ENCODE results near the gene WASF3.

Gene WASF3

DNA sequence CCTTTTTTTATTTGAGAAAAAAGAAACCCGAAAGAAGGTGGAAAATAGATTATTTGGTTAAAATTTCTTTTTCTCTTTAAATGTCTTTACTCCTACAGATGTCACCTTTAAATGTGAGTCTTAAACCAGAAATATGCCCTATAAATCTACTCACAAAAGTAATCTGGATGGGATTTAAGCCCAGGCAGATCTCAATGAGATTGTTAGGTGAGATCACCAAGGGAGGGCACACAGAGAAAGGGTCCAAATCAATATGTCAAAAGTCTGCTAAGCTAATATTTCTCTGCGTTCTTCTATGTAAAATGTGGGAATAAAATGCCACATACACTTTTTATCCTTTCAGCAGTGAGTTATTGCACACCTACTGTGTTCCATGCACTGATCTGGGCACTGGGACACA lies 32.9 kb downstream of the WASF3 start:
- DNase-seq (ENCODE audit: low spot score): no peak

DNA sequence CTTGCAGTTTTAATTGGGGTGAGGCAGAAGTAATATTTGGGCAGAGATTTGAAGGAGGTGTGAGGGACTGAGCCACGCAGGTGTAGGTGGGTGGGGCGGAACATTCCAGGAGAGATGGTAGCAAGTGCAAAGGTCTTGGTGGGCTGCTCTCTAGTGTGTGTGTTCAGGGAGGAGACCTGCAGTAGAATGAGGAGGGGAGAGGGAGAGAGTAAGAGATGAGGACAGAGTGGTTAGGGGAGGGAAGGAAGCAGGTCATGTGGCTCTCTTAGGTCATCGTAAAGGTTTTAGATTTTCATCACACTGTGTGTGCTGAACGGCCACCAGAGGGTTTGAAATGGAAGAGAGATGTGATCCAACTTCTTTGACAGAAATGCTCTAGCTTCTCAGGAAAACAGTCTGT lies 33.5 kb downstream of the WASF3 start:
- DNase-seq (ENCODE audit: low spot score): no peak

GRCh38 chr13:26591672-26592071 lies 34.2 kb downstream of the WASF3 start:
- DNase-seq (ENCODE audit: low spot score): no peak

- no peak for DNase-seq (ENCODE audit: low spot score)
Measured at GRCh38 chr13:26593661-26594060, 36.2 kb downstream of the WASF3 start.

- DNase-seq (ENCODE audit: low spot score): no peak
Measured at GRCh38 chr13:26594363-26594762, 36.9 kb downstream of the WASF3 start.

DNA sequence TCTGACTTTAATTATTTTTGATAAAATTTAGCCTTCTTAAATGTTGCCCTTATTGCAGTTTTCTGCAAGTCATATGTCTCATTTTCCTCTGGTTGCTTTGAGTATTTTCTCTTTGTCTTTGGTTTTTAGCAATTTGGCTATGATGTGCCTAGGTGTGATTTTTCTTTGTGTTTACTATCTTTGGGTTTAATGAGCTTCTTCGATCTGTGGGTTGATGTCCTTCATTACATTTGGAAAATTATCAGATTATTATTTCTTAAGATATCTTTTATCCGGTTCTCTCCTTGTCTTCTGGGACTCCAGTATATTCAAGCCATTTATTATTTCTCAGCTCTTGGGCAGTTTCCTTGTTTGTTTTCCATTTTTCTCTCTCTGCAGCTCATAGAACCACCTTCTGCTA lies 39.0 kb downstream of the WASF3 start:
- DNase-seq (ENCODE audit: low spot score): no peak

DNA sequence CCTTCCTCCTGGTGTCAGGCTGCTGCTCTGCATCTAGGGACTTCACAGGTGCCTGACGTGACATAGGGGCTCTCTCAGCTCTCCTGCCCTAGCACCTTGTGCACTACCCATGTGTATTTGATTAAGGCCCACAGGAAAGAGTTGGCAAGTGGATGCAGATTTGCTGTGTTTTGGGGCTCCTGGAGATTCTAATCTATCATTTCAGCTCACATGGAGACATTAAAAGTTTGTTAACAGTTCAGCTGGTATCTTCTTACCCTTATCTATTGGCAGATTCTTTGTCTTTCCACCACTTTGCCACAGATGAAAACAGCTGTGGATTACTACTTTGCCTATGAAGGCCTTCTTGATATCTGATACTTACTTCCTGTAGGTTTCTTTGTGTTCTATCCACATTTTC lies 41.9 kb downstream of the WASF3 start:
- no peak for DNase-seq (ENCODE audit: low spot score)

DNA sequence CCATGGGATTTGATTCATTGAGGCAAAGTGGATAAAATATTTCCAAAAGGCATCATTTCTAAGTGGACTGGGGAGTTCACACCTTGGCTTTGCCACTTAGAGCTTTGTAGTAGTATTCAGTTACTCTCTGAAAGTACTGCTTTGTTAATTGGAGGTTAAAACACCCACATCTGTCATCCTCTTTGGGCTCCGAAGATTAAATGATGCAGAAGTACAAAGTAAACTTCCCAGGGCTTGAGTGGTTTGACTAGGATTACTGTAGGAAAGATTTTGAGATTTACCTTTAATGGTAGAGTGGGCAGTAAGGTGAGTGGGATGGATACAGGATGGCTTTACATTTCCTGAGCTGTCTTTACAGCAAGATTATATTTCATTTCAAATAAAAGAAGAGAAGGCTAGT lies 42.4 kb downstream of the WASF3 start:
- DNase-seq (ENCODE audit: low spot score): no peak

DNA sequence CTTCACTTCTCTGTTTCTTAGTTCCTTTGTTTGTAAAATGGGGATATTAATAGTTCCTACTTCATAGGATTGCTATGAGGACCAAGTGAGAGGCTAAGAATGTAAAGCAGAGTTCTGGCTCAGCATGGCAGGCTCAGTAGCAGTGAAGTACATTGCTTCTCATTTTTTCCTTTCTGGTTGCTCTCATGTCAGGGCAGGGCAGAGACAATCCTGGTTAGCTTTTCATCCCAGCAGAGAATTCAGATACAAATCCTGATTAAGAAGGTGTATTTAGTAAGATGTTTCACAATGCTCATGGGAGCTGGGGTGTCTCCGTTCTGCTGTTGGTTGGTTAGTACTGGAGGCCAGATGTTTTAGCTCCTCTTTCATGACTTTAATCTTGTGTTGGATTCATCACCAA lies 42.9 kb downstream of the WASF3 start:
- DNase-seq (ENCODE audit: low spot score): no peak

DNA sequence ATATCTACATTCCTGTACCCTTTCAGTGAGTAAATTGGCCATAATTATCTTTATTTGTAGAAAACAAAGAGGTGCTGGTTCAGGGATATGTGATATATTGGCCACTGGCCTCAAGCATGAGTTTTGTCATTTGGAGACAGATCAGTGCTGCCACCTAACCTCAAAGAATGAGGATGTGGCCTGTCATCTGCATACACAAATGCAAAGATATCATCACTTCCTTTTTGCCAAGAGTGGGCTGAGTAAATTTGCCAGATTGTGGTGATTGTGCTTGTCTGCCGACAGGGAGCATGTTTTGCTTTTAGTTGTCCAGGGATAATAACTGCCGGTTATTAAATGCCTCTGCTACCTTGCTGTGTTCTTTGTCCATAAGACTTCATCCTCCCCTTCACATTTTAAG lies 44.2 kb downstream of the WASF3 start:
- no peak for DNase-seq (ENCODE audit: low spot score)

GRCh38 chr13:26602783-26603182 lies 45.3 kb downstream of the WASF3 start:
- DNase-seq (ENCODE audit: low spot score): no peak

- no peak for DNase-seq (ENCODE audit: low spot score)
Measured at GRCh38 chr13:26604784-26605545, 47.5 kb downstream of the WASF3 start.

DNA sequence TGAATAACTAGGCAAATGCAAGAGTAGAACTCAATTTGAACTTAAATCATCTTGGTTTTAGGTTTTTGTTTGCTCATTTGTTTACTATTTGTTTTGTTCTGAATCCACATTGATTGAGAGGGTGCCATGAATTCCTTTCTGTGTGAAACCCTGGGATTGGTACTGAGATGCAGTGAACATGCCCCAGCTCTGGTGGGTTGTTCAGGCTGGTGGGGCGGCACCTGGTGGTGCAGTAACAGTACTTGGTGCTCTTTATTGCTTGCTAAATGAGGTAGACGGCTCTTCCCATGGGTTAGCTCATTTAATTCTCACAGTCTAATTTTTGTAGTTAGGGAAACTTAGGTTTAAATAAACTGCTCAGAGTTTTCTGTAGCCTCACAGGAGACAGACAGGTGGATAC lies 48.4 kb downstream of the WASF3 start:
- no peak for DNase-seq (ENCODE audit: low spot score)

GRCh38 chr13:26606631-26607030 lies 49.1 kb downstream of the WASF3 start:
- DNase-seq (ENCODE audit: low spot score): no peak

DNA sequence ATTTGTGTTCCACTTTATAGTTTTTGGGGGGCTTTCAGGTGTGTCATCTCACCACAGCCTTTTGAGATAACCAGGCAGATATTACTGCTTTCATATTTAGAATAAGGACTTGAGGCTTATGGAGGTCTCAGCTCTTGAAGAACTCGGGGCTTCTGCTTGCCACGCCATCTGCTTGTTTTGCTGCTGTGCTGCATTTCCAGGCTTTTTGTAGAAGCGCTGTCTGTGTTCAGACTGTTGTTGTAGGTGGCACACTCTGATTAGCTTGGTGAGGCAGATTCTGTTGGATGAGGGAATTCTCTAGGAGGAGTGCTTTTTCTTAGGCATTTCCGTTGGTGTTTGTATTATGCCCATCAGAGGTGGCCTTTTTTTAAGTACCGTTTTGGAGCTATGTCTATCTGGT lies 57.2 kb downstream of the WASF3 start:
- no peak for DNase-seq (ENCODE audit: low spot score)

GRCh38 chr13:26616126-26616525 lies 58.6 kb downstream of the WASF3 start:
- DNase-seq (ENCODE audit: low spot score): no peak

GRCh38 chr13:26618726-26619125 lies 61.2 kb downstream of the WASF3 start:
- DNase-seq (ENCODE audit: low spot score): no peak

DNA sequence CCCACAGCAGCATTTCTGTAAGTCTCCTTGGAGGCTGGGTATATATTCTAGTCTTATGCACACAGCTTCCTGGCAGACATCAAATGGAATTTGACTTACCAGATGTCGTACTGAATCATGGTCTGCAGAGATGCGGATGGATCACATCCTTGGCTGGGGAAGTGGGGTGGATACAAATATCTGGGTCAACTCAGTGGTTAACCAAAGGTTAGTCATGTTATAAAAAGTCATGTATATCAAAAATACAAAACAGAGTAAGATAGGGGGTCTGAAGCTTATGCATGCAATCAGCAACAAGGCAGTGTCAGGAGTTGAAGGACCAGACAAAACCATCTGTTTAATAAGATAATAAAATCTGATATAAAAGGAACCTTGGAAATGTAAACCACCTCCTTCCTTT lies 61.9 kb downstream of the WASF3 start:
- no peak for DNase-seq (ENCODE audit: low spot score)

DNA sequence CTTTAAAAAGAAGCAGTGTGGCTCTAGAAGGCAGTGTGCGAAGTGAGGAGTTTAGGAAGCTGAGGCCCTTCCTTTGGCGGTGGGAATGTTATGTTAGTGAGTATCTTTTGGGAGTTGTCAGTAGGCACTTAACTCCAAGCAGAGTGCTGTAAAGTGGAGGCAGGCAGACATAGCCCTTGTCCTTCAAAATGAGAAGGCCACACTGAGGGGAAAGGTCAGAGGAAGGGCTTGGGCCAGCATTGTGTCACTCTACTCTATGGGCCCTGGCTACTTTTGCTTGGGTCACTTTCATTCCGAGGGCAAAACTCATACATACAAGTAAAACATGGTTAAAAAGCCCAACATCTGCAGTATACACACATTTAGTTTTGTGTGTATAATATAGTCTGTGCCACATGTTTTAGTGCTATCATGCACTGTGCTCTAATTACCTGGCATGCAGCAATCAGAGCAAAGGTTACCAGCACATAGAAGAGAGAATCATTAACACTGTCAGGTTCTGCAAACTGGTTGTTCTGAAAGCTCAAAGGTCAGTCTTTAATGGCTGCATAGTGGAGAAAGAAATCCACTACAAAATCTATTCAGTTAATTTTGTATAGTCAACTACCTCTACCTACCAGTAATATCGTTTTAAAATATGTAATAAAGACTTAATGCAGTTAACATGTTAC lies 64.4 kb downstream of the WASF3 start:
- DNase-seq (ENCODE audit: low spot score): no peak

DNA sequence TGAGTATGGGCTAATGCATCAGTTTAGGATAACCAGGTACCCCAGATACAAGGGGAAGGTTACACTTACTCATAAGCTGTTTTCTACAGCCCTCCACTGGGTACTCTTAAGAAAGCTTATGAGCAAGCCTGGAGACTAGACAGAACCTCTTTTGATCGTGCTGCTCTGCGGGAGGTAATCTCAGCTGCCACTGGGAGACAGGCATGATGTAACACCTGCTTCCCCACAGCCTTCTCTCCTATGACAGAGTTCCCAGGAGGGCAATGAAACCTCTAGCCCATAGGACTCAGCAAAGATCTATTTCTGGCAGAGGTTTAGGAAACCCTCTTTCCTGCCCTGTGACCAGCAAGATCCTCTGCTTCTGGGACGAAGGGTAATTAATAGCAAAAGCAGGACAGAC lies 65.6 kb downstream of the WASF3 start:
- no peak for DNase-seq (ENCODE audit: low spot score)

DNA sequence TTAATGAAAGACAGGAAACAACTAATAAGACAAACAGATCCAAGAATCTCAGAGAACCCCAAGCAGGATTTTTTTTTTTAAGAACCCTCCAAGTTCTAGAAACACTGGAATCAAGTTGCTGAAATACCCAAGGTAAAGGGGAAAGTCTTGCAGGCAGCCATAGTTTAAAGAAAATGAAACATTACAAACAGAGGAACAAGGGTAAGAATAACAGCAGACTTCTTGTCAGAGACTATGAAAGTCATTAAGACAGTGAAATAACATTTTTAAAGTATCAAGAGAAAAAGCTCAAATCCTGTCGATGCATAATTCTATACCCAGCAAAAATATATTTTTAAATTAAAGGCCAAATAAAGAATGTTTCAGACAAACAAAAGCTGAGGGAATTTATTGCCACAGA lies 67.1 kb downstream of the WASF3 start:
- no peak for DNase-seq (ENCODE audit: low spot score)

- no peak for DNase-seq (ENCODE audit: low spot score)
Measured at GRCh38 chr13:26626271-26626670, 68.8 kb downstream of the WASF3 start.

DNA sequence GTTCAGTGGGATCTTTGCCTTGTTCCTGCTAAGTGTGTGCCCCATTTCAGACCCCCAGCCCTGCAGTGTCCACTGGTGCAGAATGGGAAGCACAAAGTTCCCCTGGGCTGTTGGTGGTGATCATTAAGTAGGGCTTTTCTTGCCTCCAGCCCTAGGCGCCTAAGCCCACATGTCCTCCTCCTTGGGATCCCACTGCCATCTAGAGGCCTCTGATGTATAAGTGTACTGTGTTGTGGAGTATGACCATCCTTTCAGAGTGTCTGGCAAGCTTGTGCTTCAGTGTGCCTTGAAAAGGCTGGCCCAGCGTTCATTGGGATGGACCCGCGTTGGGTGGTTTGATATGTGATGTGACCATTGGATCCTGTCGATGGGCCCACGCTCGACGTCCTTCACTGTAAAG lies 71.2 kb downstream of the WASF3 start:
- no peak for DNase-seq (ENCODE audit: low spot score)

DNA sequence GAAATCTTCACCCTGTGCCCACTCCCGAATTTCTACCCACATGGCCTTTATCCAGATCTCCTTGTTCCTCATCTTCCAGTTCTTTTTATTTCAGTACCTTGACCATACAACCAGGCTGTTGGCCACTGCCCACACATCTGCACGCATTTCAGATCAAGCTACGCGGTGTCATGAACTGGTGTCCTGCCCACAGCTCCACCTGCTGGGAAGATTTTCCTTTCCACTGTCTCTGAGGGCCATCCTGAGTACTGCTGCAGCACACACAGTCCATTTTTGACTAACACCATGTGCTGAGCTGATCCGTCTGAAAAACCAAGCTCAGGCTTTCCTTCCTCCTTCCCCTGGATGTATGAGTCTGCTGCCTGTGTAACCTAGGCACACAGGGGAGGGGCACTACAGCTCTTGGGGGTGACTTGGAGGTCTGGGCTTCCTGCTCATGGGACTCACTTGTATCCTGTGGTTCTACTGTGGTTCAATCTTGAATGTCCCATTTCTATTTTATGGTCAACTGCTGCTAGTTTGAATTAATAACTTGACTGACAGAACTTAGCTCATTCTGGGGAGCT lies 71.9 kb downstream of the WASF3 start:
- no peak for DNase-seq (ENCODE audit: low spot score)

Data from hematopoietic multipotent progenitor cell treated with erythropoietin and hydrocortisone succinate and interleukin-3 and kit ligand, for 15 days (in vitro differentiated cells).